Measurements from ENCODE around the gene CYFIP1. TPM values are rescaled to one million over a fixed set of nuclear protein-coding genes. Genes with fewer than 3 reads are reported as not detected.
A peak's percentile ranks its signal among the peaks of the same experiment; 100 is the strongest.

CYFIP1 gene
- total RNA-seq, 1 experiment from 2014 or later = 205 TPM

DNA sequence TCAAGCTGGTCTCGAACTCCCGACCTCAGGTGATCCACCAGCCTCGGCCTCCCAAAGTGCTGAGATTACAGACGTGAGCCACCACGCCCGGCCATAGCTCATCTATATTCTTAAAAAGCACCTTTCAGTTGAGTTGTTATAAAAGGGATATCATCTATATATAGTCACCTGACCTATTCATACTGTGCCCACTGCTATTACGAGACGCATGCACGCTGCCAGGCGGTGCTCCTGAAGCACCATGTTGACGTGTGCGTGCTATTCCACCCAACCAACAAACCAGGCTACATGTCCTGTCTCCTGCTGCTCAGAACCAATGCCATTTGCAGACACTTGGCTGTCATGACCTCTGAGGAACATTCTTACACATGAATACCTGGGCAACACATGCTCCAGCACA lies 17.6 kb downstream of the CYFIP1 start:
- POLR2A ChIA-PET = no interaction called here
- H3K4me1 Mint-ChIP-seq (ENCODE audit: low read depth, unreplicated experiment) = peaks cover 12% of the 10 kb centered on the region

DNA sequence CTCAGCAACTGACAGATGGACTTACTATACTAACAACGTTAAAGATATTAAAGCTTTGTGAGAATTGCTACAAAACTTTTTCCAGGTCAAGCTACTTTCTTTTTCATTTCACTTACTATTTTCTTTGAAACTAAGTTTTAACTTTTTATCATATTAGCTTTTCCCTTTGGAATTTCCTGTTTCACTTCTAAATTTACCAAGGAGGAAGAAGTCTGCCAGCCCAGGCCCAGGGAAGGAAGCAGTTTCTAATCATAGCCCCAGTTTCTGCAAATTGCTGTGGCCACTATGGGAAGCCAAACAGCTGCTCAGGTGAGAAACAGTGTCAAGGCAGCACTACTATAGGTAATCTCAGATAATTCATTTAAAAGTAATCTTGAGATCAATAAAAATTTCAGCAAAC lies 18.4 kb downstream of the CYFIP1 start:
- no peak overlapping the region for H3K4me3 Mint-ChIP-seq (ENCODE audit: unreplicated experiment)
- ChIA-PET POLR2A (no interaction called here), CTCF (no interaction called here)
- no TSS peak for BruUV-seq (replicated peaks)
- H3K4me1 ChIP-seq = 0 out of 2 replicates have a peak, but pooled peaks cover 4% of the 10 kb centered on the region
- H3K9me3 Mint-ChIP-seq (ENCODE audit: unreplicated experiment) = no peaks in the 10 kb centered on the region
- peaks cover 12% of the 10 kb centered on the region for H3K4me1 Mint-ChIP-seq (ENCODE audit: low read depth, unreplicated experiment)
- no peak overlapping the region for H3K4me3 ChIP-seq (ENCODE audit: low read depth, low read length)
- H3K36me3 ChIP-seq (ENCODE audit: control insufficient read depth, insufficient read depth, low read length) = no peaks in the 10 kb centered on the region; the same call in 1 of the 2 replicates
- H3K36me3 Mint-ChIP-seq (ENCODE audit: insufficient read depth, unreplicated experiment) = peaks cover 12% of the 10 kb centered on the region
- no peak for DNase-seq
- no peaks in the 10 kb centered on the region for H3K27me3 Mint-ChIP-seq (ENCODE audit: insufficient read depth, unreplicated experiment)
- H3K9me3 ChIP-seq = no peaks in the 10 kb centered on the region
- H3K27me3 ChIP-seq (replicated peaks; ENCODE audit: control insufficient read depth, insufficient read depth, low read length) = no peaks in the 10 kb centered on the region
- no peak overlapping the region for H3K27ac Mint-ChIP-seq (ENCODE audit: unreplicated experiment)
- TF ChIP-seq, protein P1, sequence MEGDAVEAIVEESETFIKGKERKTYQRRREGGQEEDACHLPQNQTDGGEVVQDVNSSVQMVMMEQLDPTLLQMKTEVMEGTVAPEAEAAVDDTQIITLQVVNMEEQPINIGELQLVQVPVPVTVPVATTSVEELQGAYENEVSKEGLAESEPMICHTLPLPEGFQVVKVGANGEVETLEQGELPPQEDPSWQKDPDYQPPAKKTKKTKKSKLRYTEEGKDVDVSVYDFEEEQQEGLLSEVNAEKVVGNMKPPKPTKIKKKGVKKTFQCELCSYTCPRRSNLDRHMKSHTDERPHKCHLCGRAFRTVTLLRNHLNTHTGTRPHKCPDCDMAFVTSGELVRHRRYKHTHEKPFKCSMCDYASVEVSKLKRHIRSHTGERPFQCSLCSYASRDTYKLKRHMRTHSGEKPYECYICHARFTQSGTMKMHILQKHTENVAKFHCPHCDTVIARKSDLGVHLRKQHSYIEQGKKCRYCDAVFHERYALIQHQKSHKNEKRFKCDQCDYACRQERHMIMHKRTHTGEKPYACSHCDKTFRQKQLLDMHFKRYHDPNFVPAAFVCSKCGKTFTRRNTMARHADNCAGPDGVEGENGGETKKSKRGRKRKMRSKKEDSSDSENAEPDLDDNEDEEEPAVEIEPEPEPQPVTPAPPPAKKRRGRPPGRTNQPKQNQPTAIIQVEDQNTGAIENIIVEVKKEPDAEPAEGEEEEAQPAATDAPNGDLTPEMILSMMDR (IDR thresholded peaks at IDR 0.05; ENCODE audit: insufficient read depth in 1 of 2, low read depth in 1 of 2, low read length in 1 of 2, severe bottlenecking in 1 of 2, unreplicated experiment in 1 of 2) = no peak
- intact Hi-C loops (cut with micrococcal nuclease; ENCODE audit: unreplicated experiment) = no loop called here

More for the DNA sequence above, 17.6 kb downstream of the CYFIP1 start:
- H3K9me3 ChIP-seq = no peaks in the 10 kb centered on the region
- Mint-ChIP-seq H3K4me3 (ENCODE audit: unreplicated experiment) (no peak overlapping the region), H3K9me3 (ENCODE audit: unreplicated experiment) (no peaks in the 10 kb centered on the region), H3K27me3 (ENCODE audit: insufficient read depth, unreplicated experiment) (no peaks in the 10 kb centered on the region), H3K27ac (ENCODE audit: unreplicated experiment) (no peak overlapping the region), H3K36me3 (ENCODE audit: insufficient read depth, unreplicated experiment) (peaks cover 12% of the 10 kb centered on the region)
- no peaks in the 10 kb centered on the region; the same call in 1 of the 2 replicates for H3K36me3 ChIP-seq (ENCODE audit: control insufficient read depth, insufficient read depth, low read length)
- BruUV-seq (replicated peaks) = no TSS peak
- intact Hi-C loops (cut with micrococcal nuclease; ENCODE audit: unreplicated experiment) = no loop called here
- CTCF ChIA-PET = no interaction called here
- TF ChIP-seq, protein P1 (IDR thresholded peaks at IDR 0.05; ENCODE audit: insufficient read depth in 1 of 2, low read depth in 1 of 2, low read length in 1 of 2, severe bottlenecking in 1 of 2, unreplicated experiment in 1 of 2) = no peak
- H3K27me3 ChIP-seq (replicated peaks; ENCODE audit: control insufficient read depth, insufficient read depth, low read length) = no peaks in the 10 kb centered on the region
- H3K4me1 ChIP-seq = 0 out of 2 replicates have a peak, but pooled peaks cover 4% of the 10 kb centered on the region
- H3K4me3 ChIP-seq (ENCODE audit: low read depth, low read length) = no peak overlapping the region
- DNase-seq = no peak

DNA sequence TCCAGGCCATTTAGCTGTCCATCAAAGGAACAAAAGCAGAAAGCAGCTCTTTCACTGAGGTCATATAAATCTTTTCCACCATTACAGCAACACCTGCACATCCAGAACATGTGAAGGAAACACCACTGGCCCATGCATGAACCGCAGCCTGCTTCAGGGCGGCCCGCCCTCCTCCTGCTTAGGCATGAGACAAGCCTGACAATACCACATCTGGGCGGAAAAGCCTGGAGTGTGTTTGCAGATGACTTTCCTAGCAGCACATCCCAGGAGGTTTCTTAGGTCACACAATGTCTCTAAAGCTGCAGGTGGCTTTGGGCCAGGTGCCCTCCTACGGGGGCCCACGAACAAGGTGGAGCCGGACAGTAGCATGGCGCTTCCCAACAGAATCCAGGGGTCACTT lies 19.6 kb downstream of the CYFIP1 start:
- Histone ChIP-seq H3K27me3 (replicated peaks; ENCODE audit: control insufficient read depth, insufficient read depth, low read length) (no peaks in the 10 kb centered on the region), H3K36me3 (ENCODE audit: control insufficient read depth, insufficient read depth, low read length) (no peaks in the 10 kb centered on the region; the same call in 1 of the 2 replicates), H3K4me1 (0 out of 2 replicates have a peak, but pooled peaks cover 4% of the 10 kb centered on the region), H3K4me3 (ENCODE audit: low read depth, low read length) (no peak overlapping the region), H3K9me3 (no peaks in the 10 kb centered on the region)
- TF ChIP-seq, protein P1 (IDR thresholded peaks at IDR 0.05; ENCODE audit: insufficient read depth in 1 of 2, low read depth in 1 of 2, low read length in 1 of 2, severe bottlenecking in 1 of 2, unreplicated experiment in 1 of 2) = no peak
- peak overlapping the region; percentile 74 for H3K27ac Mint-ChIP-seq (ENCODE audit: unreplicated experiment)
- peaks cover 7% of the 10 kb centered on the region for H3K36me3 Mint-ChIP-seq (ENCODE audit: insufficient read depth, unreplicated experiment)
- no peak for DNase-seq
- intact Hi-C loops (cut with micrococcal nuclease; ENCODE audit: unreplicated experiment) = no loop called here
- no peaks in the 10 kb centered on the region for H3K27me3 Mint-ChIP-seq (ENCODE audit: insufficient read depth, unreplicated experiment)
- CTCF ChIA-PET = interaction anchor here (0.6 kb wide), 1 partner anchor 508 kb away, joined by 3 read pairs; no protein-coding TSS in a partner anchor
- no peaks in the 10 kb centered on the region for H3K9me3 Mint-ChIP-seq (ENCODE audit: unreplicated experiment)
- H3K4me1 Mint-ChIP-seq (ENCODE audit: low read depth, unreplicated experiment) = peaks cover 12% of the 10 kb centered on the region
- H3K4me3 Mint-ChIP-seq (ENCODE audit: unreplicated experiment) = no peak overlapping the region
- POLR2A ChIA-PET = no interaction called here
- no TSS peak for BruUV-seq (replicated peaks)
